Uterus (tissue), 2 donors: Measurements from ENCODE around the gene DKK3.

Experiments used
- POLR2A ChIP-seq, 2 donors: fragments of 450-650 bp; IDR thresholded peaks; one replicate each; pipeline ENCODE4 v1.6.1; 2016; ENCODE audit warnings: antibody characterized with exemption in 2 of 2, mild to moderate bottlenecking in 1 of 2, moderate library complexity in 1 of 2
- TF ChIP-seq, protein P1 (sequence below), 4 experiments: fragments of 200-600 bp in 2 of 4; fragments of 450-650 bp in 2 of 4; sonication (generic) in 2 of 4; IDR thresholded peaks; one replicate each; pipeline ENCODE4 v1.5.1; 2016 to 2019; ENCODE audit warnings: antibody characterized with exemption in 4 of 4, mild to moderate bottlenecking in 2 of 4, moderate library complexity in 1 of 4

DNA sequence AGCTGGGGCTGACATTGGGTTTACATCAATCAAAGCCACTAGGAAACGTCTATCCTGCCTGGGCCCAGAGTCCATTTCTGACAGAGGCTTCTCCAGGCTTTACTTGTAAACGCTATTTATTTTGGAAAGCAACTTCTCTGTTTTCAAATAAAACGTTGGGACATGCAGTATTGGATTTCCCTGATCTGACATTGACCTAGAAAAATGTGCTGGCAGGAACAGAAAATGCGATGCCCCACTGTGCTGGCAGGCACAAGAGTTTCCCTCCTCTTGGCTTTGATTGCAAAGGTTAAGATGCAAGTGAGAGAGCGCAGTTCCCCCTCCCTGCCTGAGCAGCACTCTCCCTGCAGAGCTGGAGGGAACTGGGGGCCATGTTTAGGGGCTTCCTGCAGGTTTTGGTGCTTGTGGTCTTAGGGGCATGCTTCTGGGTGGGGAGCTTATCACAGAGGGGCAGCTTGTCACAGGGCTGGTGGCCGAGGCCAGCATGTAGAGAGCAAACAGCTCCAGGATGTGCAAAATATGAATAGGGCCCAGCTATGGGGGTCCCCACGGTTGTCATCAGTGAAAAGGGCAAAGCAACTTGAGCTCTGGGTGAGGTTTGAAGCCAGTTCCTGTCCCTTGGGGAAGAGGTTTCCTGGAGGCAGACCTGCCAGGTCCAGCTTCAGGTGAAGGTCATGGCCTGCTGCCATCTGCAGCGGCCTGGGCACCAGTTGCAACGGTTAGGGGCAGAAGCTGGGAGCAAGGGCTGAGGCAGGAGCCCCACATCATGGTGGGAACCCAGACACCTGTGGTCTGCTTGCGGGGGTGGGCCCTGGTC lies 42.3 kb upstream of the DKK3 start:
- no peak for TF ChIP-seq POLR2A (IDR thresholded peaks at IDR 0.05)
- TF ChIP-seq, protein P1, sequence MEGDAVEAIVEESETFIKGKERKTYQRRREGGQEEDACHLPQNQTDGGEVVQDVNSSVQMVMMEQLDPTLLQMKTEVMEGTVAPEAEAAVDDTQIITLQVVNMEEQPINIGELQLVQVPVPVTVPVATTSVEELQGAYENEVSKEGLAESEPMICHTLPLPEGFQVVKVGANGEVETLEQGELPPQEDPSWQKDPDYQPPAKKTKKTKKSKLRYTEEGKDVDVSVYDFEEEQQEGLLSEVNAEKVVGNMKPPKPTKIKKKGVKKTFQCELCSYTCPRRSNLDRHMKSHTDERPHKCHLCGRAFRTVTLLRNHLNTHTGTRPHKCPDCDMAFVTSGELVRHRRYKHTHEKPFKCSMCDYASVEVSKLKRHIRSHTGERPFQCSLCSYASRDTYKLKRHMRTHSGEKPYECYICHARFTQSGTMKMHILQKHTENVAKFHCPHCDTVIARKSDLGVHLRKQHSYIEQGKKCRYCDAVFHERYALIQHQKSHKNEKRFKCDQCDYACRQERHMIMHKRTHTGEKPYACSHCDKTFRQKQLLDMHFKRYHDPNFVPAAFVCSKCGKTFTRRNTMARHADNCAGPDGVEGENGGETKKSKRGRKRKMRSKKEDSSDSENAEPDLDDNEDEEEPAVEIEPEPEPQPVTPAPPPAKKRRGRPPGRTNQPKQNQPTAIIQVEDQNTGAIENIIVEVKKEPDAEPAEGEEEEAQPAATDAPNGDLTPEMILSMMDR (IDR thresholded peaks at IDR 0.05) = no peak
